ENCODE data around the gene AHCTF1.

AHCTF1 gene

DNA sequence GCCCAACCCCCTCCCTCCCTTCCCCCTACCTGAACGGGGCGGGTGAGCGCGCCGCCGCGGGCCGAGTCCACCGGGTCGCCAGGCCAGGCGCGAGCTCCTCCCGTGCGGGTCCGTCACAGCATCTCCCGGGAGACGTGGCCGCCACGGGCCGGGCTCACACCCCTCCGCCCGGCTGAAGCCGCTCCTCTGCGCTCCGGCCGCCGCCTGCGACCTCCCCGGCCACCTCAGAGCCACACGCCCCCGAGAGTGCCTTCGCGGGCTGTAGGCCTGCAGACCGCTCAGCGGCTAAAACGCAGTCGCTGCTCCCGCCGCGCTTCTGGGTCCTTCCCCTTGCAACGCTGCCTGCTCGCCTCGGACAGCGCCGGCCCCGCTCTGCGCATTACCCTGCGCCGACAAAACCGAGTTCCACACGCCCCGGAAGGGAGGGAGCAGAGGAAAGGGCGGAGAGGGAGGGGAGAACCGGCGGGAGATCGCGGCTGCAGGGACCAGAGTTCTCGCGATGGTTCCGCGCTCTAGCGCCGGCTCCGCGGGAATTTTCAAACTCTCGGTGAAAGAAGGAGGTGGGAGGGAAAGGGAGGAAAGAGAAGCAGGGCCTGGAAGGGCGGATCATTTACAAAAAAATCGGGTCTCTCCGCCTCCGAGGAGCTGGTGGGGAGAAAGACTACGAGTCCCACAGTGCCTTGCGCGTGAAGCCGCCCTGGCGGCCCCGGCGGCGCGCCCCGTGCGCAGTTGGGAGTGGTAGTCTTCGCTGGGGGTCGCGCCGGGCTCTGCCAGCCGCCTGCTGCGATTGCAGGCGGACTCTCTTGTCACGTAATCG, at the start of gene AHCTF1:
Gene AHCTF1 (minus strand): TSS at position 400 of the 817 bp plus-strand sequence. CDS start 13,578 bp downstream, outside the sequence.
- in situ Hi-C loops (cut with MboI; ENCODE audit: low sequenced_read_pairs) = no loop called here

DNA sequence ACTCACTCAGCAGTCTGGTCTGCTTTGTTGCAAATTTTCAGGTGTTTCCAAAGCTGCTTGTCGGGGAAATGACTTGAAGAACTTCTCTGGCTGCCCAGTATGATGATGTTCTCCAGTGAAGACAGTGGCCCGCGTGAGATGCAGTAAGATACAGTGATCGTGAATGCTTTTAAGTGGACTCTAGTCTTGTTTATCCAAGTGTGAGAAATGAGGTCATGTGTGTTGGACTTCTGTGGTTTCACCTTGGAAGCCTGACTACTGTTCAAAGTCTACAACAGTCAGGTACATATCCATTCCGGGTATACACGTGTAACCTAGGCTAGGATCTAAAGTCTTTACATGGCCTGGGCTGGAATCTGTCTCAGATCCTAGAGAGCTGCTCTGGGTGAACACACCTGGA, 47.0 kb upstream of the AHCTF1 start:
- in situ Hi-C loops (cut with MboI; ENCODE audit: low sequenced_read_pairs) = no loop called here

GRCh38 chr1:246978281-246978680, 46.5 kb upstream of the AHCTF1 start:
- in situ Hi-C loops (cut with MboI; ENCODE audit: low sequenced_read_pairs) = no loop called here

- in situ Hi-C loops (cut with MboI; ENCODE audit: low sequenced_read_pairs) = no loop called here
These were observed 40.2 kb upstream of the AHCTF1 start for GRCh38 chr1:246971969-246972368.

DNA sequence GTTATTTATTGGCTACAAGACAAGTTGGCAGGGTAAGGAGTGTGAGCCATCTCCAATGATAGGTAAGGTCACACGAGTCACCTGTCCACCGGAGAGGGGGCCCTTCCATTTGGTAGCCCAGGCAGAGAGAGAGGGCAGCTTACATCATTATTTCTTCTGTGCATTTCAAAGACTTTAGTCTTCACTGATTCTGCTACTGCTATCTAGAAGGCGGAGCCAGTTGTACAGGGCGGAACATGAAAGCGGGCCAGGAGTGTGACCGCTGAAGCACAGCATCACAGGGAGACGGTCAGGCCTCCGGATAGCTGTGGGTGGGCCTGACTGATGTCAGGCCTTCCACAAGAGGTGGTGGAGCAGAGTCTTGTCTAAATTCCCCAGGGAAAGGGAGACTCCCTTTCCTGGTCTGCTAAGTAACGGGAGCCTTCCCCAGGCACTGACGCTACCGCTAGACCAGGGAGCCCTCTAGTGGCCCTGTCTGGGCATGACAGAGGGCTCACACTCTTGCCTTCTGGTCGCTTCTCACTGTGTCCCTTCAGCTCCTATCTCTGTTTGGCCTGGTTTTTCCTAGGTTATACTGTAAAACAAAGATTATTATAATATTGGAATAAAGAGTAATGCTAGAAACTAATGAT, 39.5 kb upstream of the AHCTF1 start:
- in situ Hi-C loops (cut with MboI; ENCODE audit: low sequenced_read_pairs) = no loop called here

DNA sequence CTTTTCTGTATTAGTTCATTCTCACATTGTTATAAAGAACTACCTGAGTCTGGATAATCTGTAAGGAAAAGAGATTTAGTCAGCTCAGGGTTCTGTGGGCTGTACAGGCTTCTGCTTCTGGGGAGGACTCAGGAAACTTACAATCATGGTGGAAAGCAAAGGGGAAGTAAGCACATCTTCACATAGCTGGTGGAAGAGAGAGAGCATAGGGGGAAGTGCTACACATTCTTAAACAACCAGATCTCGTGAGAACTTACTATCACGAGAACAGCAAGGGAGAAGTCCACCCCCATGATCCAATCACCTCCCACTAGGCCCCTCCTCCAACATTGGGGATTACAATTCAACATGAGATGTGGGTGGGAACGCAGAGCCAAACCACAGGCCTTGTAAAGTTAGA, 37.9 kb upstream of the AHCTF1 start:
- in situ Hi-C loops (cut with MboI; ENCODE audit: low sequenced_read_pairs) = no loop called here

- in situ Hi-C loops (cut with MboI; ENCODE audit: low sequenced_read_pairs) = no loop called here
These were observed 34.8 kb upstream of the AHCTF1 start for GRCh38 chr1:246966502-246966901.

DNA sequence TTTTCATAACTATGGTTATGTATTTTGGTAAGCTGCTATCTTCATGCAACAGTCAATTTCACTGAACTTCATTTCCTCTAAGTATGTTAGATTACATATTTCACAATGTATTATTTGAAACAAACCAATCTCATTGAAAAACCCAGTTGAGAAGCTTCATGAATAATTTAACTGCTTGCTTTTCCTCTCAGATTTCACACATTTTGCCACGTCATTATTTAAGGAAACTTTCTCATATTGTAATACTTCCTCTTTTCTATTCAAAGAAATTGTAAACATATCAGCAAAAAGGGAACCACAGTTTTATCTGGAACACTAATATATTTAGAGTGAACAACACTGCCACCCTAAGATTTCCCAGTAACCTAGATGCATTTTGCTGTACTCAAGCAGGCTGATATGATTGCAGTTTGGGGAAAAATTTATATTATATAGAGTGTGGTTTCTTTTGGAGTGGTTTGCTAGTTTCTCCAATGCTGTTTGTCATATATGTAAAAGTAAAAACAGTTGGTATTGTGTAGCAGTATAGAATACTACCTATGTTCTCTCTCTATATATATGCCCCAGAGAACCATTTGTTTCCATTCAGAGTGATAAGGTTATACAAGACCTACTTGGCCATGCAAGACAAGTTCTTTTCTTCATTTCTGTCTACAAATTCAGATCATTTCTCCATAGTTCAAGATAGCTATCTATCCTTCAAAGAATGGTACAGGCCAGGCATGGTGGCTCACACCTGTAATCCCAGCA, 28.4 kb upstream of the AHCTF1 start:
- in situ Hi-C loops (cut with MboI; ENCODE audit: low sequenced_read_pairs) = no loop called here

DNA sequence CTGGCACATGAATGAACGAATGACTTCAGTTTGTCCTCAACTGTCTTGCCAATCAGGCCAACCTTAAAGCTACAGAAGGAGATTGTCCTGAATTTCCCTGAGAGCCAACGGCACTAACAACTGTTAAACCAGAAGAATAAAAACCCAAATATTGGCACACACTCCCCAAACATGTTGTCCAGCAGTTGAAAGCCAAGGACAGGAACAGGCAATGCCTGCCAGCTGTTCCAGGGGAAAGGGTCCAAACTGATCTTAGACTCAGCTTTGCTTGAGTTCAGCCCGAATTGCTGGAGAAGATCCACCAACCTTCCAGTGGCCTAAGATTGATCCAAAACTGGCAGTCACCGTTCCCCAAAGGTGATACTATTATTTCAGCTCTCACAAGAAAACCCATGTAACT, 22.4 kb upstream of the AHCTF1 start:
- in situ Hi-C loops (cut with MboI; ENCODE audit: low sequenced_read_pairs) = no loop called here

DNA sequence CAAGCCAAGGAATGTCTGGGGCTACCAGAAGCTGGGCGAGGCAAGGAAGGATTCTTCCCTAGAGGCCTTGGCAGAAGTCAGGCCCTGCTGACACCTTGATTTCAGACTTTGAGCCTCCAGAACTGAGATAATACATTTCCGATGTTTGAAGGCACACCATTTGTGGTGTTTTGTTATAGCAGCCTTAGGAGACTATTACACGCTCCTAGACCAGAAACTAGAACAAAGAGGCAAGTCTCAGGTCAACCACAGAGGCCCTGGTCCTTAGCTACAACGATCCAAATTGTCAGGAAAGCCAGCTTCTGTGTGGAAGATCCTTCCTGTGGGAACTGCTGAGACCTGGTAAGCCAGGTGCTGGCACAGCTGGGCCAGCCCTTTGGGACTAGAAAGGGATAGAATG, 19.7 kb upstream of the AHCTF1 start:
- in situ Hi-C loops (cut with MboI; ENCODE audit: low sequenced_read_pairs) = no loop called here

GRCh38 chr1:246949956-246950355, 18.2 kb upstream of the AHCTF1 start:
- in situ Hi-C loops (cut with MboI; ENCODE audit: low sequenced_read_pairs) = no loop called here

DNA sequence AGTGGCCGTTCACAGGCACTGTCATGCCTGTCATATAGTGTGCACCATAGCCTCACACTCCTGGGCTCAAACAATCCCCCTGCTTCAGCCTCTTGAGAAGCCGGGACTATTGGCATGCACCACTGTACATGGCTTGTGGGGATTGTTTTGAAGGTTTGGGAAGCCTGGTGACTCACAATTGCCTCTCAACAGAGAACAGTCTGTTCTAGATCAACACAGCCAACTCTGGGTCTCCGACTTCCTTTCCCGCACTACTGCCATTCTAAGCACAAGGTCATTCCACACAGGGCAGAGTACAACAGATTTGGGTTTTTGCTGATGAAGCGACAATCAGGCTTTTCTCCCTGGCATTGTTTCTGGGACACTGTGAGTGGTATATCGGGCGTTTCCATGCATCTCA, 15.5 kb upstream of the AHCTF1 start:
- in situ Hi-C loops (cut with MboI; ENCODE audit: low sequenced_read_pairs) = no loop called here

GRCh38 chr1:246946366-246946765, 14.6 kb upstream of the AHCTF1 start:
- in situ Hi-C loops (cut with MboI; ENCODE audit: low sequenced_read_pairs) = no loop called here

GRCh38 chr1:246934765-246935164, 3.0 kb upstream of the AHCTF1 start:
- in situ Hi-C loops (cut with MboI; ENCODE audit: low sequenced_read_pairs) = no loop called here

- in situ Hi-C loops (cut with MboI; ENCODE audit: low sequenced_read_pairs) = no loop called here
These were observed 2.1 kb upstream of the AHCTF1 start for GRCh38 chr1:246933893-246934292.

- in situ Hi-C loops (cut with MboI; ENCODE audit: low sequenced_read_pairs) = no loop called here
These were observed 585 bp upstream of the AHCTF1 start for GRCh38 chr1:246932366-246932700.

DNA sequence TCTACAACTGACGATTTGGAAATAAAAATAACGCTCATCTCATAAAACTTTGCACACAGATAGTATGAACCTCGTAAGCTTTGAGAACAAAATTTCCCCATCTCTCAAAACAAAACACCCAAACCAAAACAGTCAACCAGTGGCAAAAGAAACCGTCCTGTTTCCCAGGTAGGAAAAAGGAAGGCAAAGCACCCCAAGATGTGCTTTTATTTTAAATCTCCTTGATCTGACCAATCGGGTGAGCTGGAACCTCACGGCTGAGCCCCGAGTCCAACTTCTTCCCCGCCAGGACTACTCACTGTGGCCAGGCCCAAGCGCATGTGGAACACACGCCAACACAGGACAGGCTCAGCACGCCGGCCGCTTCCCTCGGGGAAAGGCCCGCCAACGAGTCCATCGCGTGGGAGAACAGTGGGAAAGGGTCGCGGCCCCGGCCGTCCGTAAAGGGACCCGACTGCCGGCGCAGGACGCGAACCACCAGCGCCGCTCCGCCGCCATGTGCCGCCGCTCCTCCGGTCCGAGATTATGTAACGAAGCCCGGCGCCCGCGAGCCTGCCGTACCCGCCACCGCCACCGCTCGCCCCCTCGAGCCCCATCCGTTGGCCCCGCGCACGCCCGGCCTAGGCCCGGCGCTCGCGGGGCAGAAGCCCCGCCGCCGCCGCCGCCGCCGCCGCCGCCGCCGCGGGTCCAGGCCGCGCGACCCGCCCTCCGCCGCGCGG, 759 bp downstream of the AHCTF1 start:
- in situ Hi-C loops (cut with MboI; ENCODE audit: low sequenced_read_pairs) = no loop called here

- in situ Hi-C loops (cut with MboI; ENCODE audit: low sequenced_read_pairs) = no loop called here
These were observed 5.6 kb downstream of the AHCTF1 start for GRCh38 chr1:246925997-246926626.

DNA sequence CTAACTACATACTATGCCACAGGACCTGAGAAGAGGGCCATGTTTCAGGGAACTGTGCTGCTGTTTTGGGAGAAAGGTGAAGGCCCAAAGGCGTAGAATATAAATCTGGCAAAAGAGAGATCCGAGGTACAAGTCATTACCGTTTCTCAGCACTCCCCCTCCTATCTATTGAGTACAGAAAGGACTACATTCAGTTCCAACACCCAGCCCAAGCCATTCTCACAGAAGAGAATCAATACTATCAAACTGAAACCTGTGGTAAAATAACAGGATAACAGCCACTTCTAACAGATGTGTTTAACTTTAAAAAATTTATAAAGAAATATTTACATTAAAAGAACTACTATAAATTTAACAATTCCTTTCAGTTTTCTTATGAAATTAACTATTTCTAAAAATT, 7.8 kb downstream of the AHCTF1 start:
- in situ Hi-C loops (cut with MboI; ENCODE audit: low sequenced_read_pairs) = no loop called here

- in situ Hi-C loops (cut with MboI; ENCODE audit: low sequenced_read_pairs) = no loop called here
These were observed 8.3 kb downstream of the AHCTF1 start for GRCh38 chr1:246923482-246923881.

DNA sequence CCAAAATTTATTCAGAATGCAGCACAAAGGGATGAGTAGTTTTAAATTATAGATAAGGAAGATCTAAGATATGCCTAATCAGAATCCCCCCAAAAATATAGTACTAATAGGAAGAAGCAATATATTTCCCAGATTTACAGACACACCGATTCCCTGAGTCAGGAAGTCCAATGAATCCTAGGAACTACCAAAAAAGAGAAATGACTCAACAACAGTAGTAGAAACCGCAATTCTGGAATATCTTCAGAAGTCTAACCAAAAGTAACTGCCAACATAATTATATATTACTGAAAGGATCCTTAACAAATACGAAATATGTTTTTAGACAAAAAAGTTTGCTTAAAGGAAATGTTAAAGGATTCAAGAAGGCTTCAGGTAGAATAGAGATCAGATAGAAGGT, 10.3 kb downstream of the AHCTF1 start:
- in situ Hi-C loops (cut with MboI; ENCODE audit: low sequenced_read_pairs) = no loop called here

Data from HL-60/S4 treated with retinoic acid at 250 ng/mL for 4 days and 3 days (cell line).